Stomach smooth muscle (tissue), 2 donors: ENCODE measurements around the gene PRDX5.

Experiments
- H3K27ac ChIP-seq: one replicate; pipeline ENCODE4 v1.7.0; 2013; ENCODE audit warnings: mild to moderate bottlenecking, low read length, inconsistent platforms
- H3K27me3 ChIP-seq, 2 donors: one replicate each; pipeline ENCODE4 v1.7.0; 2013; ENCODE audit warnings: low read length in 2 of 2; ENCODE audit not compliant: insufficient read depth in 2 of 2, control insufficient read depth in 1 of 2
- H3K36me3 ChIP-seq, 2 donors: one replicate each; pipeline ENCODE4 v1.7.0; 2013; ENCODE audit warnings: low read length in 2 of 2; ENCODE audit not compliant: control insufficient read depth in 2 of 2, insufficient read depth in 2 of 2
- H3K4me1 ChIP-seq: one replicate; pipeline ENCODE4 v1.7.0; 2013; ENCODE audit warnings: low read length; ENCODE audit not compliant: control insufficient read depth, insufficient read depth
- H3K4me3 ChIP-seq, 2 donors: one replicate each; pipeline ENCODE4 v1.7.0; 2013; ENCODE audit warnings: low read length in 2 of 2
- H3K9ac ChIP-seq, 2 donors: one replicate each; pipeline ENCODE4 v1.7.0; 2013; ENCODE audit warnings: low read length in 2 of 2, mild to moderate bottlenecking in 1 of 2
- H3K9me3 ChIP-seq, 2 donors: one replicate each; pipeline ENCODE4 v1.7.0; 2013; ENCODE audit warnings: low read length in 2 of 2; ENCODE audit not compliant: control insufficient read depth in 2 of 2
- donor health status: healthy.
- donor health status: Pancreatic carcinoma.

Gene PRDX5

DNA sequence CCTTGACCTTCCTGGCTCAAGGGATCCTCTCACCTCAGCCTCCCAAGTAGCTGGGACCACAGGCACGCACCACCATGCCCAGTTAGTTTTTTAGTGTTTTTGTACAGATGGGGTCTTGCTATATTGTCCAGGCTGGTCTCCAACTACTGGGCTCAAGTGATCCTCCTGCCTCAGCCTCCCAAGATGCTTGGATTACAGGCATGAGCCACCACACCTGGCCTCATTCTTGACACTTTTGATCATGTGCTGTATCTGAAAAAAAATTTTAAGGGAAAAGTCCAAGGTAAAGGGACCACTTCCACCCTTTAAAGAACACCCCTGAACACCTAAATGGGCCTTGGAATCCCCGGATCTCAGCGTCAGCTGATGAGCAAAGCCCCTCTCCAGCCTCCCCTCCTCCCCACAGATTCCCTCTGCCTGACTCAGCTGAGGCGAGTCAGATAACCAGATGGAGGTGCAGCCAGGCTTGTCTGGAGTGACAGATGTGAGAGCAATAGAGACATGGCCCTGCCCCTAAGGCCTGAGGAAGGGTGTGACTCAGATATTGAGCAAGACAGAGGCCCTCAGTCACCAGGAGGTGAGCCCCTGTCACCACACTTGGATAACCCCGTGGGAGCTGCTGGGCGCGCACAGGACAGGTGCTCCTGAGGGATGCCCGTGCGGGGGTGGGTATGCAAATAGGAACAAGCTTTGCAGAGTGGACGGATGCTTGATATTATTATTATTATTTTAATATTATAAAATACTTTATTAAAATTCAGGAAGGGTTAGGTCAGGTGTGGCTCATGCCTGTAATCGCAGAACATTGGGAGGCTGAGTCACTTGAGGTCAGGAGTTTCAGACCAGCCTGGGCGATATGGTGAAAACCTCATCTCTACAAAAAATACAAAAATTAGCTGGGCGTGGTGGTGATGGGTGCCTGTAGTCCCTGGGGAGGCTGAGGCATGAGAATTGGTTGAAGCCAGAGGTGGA, 17.1 kb downstream of the PRDX5 start:
- Histone ChIP-seq H3K36me3 (no peaks in the 10 kb centered on the region), H3K4me1 (peaks cover 8% of the 10 kb centered on the region), H3K4me3 (no peak overlapping the region), H3K27ac (no peak overlapping the region), H3K9me3 (no peaks in the 10 kb centered on the region), H3K27me3 (no peaks in the 10 kb centered on the region), H3K9ac (no peak overlapping the region)

DNA sequence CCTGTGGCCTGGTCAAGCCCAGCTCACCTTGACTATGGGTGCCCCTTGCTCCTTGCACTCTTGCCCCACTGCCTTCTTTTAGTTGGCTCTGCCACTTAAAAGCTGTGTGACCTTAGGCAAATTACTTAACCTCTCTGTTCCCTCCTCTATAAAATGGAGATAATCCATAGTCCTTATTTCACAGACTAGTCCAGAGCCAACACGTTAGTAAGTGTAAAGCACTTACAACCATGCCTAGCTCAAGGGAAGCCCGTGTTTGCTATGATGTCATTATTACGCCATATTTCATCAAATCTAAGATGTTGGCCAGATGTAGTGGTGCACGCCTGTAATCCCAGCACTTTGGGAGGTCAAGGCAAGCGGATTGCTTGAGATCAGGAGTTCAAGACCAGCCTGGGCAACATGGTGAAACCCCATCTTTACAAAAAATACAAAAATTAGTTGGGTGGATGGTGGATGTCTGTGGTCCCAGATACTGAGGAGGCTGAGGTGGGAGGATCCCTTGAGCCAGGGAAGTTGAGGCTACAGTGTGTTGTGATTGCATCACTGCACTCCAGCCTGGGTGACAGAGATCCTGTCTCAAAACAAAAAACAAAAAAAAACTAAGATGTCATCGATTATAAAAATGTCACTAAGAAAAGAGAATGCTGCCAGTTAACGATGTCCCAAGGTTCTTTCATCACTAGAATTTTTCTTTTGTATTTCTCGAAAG, 19.8 kb downstream of the PRDX5 start:
- H3K9ac ChIP-seq: no peak overlapping the region
- H3K4me3 ChIP-seq: no peak overlapping the region
- no peak overlapping the region for H3K27ac ChIP-seq
- H3K9me3 ChIP-seq: no peaks in the 10 kb centered on the region
- no peaks in the 10 kb centered on the region for H3K36me3 ChIP-seq
- peaks cover 11% of the 10 kb centered on the region for H3K4me1 ChIP-seq
- no peaks in the 10 kb centered on the region for H3K27me3 ChIP-seq

DNA sequence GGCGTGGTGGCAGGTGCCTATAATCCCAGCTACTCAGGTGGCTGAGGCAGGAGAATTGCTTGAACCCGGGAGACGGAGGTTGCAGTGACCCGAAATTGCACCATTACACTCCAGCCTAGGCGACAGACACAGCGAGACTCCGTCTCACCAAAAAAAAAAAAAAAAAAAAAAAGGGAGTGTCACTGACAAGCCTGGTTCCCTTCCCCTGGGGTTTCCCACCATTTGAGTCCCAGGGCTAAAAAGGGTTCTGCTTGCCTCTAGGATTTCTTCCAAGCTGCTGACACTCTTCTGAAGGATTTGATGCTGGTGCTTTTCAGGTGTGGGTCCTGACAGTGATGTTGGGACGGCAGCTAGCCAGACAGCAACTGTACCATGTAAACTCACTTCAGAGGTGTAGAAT, 20.8 kb downstream of the PRDX5 start:
- Histone ChIP-seq H3K9me3 (no peaks in the 10 kb centered on the region), H3K4me3 (no peak overlapping the region), H3K27ac (no peak overlapping the region), H3K9ac (no peak overlapping the region), H3K4me1 (peaks cover 11% of the 10 kb centered on the region), H3K36me3 (no peaks in the 10 kb centered on the region), H3K27me3 (no peaks in the 10 kb centered on the region)

DNA sequence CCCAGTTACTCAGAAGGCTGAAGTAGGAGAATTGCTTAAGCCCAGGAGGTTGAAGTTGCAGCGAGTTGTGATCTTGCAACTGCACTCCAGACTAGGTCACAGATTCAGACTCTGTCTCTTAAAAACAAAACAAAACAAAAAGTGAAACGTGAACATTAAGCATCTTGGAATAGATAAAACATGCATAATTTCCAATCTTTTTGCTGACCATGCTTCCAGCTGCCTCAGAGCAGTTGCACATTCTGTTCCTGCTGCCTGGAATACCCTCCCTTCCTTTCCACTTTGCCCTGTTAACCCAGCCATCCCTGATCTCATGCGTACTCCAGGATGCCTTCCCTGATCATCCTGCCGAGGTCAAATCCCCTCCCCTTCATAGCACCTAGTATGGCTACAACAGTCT, 21.4 kb downstream of the PRDX5 start:
- H3K9ac ChIP-seq: no peak overlapping the region
- H3K27ac ChIP-seq: no peak overlapping the region
- no peak overlapping the region for H3K4me3 ChIP-seq

DNA sequence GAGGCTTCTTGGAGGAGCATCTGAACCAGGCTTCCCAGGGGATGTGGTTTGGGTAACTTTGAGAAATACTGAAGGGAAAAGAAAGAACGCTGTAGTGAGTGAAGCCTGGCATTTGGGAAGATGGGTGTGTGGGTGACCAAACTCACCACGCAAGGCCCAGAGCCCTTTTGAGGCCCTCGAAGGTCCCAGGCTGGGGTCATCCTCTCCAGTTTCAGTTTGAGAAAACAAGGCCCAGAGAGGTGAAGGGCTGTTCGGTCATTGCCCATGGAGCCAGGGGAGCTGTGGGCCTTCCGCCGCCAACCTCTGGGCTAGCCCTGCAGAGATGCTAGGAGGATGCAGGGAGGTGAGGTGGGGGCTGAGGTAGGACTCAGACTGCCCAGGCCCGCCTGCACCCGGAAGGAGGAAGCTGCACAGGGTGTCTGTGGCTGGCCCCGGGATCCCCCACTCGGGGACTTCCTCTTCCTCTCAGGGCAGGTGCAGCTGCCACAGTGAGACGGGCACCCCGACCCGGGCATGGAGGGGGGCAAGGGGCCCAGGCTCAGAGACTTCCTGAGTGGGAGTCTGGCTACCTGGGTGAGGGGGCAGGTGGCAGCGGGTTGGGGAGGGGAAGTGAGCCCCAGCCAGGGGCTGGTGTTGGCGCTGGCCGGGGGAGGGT, 22.0 kb downstream of the PRDX5 start, which contains the start of gene CCDC88B:
Gene CCDC88B (plus strand): TSS at position 451 of the 655 bp plus-strand sequence. CDS start 63 bp downstream, at position 514.
- H3K4me1 ChIP-seq: peaks cover 11% of the 10 kb centered on the region
- no peaks in the 10 kb centered on the region for H3K9me3 ChIP-seq
- no peaks in the 10 kb centered on the region for H3K27me3 ChIP-seq
- no peak within 1 kb of the TSS for H3K9ac ChIP-seq
- H3K4me3 ChIP-seq: no peak within 1 kb of the TSS
- H3K36me3 ChIP-seq: no peaks in the 10 kb centered on the region
- no peak within 1 kb of the TSS for H3K27ac ChIP-seq

More for the DNA sequence above, 21.4 kb downstream of the PRDX5 start:
- Histone ChIP-seq H3K9me3 (no peaks in the 10 kb centered on the region), H3K36me3 (no peaks in the 10 kb centered on the region), H3K27me3 (no peaks in the 10 kb centered on the region), H3K4me1 (peaks cover 11% of the 10 kb centered on the region)

DNA sequence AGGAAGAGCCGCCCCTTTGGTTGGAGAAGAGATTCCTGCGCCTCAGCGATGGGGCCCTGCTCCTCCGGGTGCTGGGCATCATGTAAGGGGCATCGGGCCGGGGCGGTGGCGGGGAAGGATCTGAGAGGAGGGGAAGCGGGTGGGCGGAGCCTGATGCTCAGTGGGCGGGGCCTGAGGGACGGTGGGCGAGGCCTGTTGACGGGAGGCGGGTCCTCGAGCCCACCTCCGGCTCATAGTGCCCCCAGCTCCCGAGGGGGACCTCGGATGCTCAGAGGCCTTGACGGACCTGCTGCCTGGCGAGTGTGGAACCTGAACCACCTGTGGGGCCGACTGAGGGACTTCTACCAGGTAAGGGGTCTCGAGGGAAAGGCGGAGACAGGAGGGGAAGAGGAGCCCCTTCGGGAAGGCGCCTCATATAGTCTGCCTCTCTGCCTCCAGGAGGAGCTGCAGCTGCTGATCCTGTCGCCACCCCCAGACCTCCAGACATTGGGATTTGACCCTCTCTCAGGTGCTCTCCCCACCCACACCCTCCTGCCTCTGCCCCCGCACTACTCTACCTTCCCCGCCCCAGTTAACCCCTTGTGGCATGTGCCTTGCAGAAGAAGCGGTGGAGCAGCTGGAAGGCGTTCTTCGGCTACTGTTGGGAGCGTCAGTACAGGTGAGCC, 22.9 kb downstream of the PRDX5 start:
- Histone ChIP-seq H3K4me1 (peaks cover 11% of the 10 kb centered on the region), H3K9ac (no peak overlapping the region), H3K36me3 (no peaks in the 10 kb centered on the region), H3K9me3 (no peaks in the 10 kb centered on the region), H3K27me3 (no peaks in the 10 kb centered on the region), H3K4me3 (no peak overlapping the region), H3K27ac (no peak overlapping the region)

DNA sequence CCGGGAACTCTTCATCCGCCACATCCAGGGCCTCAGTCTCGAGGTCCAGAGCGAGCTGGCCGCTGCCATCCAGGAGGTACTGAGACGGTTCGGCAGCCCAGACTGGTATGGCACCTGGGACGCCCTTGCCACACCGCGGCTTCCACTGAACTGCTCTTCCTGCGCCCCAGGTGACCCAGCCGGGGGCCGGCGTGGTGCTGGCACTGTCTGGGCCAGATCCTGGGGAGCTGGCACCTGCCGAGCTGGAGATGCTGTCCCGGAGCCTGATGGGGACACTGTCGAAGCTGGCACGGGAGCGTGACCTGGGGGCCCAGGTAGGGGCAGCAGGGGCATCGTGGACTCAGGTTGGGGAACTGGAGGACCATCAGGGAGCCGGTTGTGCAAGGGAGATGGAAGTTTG, 23.5 kb downstream of the PRDX5 start:
- no peaks in the 10 kb centered on the region for H3K27me3 ChIP-seq
- peaks cover 11% of the 10 kb centered on the region for H3K4me1 ChIP-seq
- H3K9ac ChIP-seq: no peak overlapping the region
- H3K9me3 ChIP-seq: no peaks in the 10 kb centered on the region
- H3K27ac ChIP-seq: no peak overlapping the region
- H3K4me3 ChIP-seq: no peak overlapping the region
- H3K36me3 ChIP-seq: no peaks in the 10 kb centered on the region

DNA sequence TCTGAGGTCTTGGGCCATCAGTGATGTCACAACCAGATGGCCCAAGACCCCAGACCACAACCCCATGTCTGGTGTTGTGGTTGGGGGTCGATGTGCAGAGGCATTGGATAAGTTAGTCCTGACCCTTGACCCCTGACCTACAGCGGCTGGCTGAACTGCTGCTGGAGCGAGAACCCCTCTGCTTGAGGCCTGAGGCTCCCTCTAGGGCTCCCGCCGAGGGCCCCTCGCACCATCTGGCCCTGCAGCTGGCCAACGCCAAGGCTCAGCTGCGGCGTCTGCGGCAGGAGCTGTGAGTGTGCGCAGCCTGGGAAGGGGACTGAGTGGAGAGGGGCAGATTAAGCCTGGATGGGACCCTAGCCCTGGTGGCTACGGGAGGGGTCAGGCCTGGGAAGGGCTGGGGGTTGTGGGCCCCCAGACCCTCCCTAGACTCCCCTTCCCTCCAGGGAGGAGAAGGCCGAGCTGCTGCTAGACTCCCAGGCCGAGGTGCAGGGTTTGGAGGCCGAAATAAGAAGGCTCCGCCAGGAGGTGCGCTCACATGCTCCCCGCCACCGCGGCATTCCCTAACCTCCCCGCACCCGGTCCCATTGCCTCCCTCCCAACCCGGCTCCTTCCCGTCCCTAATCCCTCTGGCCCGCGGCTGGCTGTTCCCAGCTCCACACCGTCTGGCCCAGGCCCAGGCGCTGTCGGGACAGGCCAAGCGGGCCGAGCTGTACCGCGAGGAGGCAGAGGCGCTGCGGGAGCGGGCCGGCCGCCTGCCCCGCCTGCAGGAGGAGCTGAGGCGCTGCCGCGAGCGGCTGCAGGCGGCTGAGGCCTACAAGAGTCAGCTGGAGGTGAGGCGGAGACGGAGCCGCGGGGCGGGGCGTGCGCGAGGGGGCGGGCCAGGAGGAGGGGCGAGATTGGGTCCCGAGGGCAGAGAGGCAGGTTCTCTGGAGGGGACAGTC, 24.2 kb downstream of the PRDX5 start:
- no peaks in the 10 kb centered on the region for H3K27me3 ChIP-seq
- H3K9ac ChIP-seq: peak overlapping the region; percentile 81 to 85
- H3K9me3 ChIP-seq: no peaks in the 10 kb centered on the region
- H3K4me3 ChIP-seq: peak overlapping the region; percentile 55 to 68
- peaks cover 11% of the 10 kb centered on the region for H3K4me1 ChIP-seq
- H3K36me3 ChIP-seq: no peaks in the 10 kb centered on the region
- H3K27ac ChIP-seq: peak overlapping the region; percentile 79

DNA sequence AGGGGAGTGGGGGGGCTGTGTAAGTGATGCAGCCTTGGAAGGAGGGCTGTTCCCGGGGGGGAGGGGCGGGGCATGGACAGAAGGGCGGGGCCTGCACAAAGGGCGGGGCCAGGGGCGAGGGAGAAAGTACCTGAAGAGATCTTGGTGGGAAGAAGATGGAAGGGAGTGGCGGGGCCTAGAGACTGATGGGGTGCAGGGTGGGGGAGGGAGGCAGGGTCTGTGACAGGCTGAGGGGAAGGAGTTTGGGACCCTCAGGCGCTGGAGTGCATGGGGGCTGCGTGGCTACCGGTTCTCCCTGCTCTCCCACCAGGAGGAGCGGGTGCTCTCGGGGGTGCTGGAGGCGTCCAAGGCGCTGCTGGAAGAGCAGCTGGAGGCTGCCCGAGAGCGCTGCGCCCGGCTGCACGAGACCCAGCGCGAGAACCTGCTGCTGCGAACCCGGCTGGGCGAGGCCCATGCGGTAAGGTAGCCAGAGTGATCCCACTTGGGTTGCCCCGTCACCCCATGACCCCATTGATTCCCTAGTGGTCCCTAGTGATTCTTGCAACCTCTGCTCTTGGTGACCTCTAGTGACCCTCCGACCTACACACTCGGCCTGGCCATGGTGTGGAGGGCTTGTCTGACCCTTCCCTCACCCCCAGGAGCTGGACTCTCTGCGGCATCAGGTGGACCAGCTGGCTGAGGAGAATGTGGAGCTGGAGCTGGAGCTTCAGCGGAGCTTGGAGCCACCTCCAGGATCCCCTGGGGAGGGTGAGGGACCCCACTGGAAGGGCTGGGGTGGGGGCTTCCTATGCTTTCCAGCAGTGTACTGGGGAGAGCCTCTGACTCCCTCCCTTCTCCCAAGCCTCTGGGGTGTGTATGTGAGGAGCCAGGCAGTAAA, 25.2 kb downstream of the PRDX5 start:
- H3K4me3 ChIP-seq: peak overlapping the region in 1 of 2 donors; percentile 68
- no peaks in the 10 kb centered on the region for H3K36me3 ChIP-seq
- H3K9me3 ChIP-seq: no peaks in the 10 kb centered on the region
- no peaks in the 10 kb centered on the region for H3K27me3 ChIP-seq
- peaks cover 11% of the 10 kb centered on the region for H3K4me1 ChIP-seq
- no peak overlapping the region for H3K9ac ChIP-seq
- no peak overlapping the region for H3K27ac ChIP-seq
